ENCODE data around the gene HAAO. TPM values are rescaled to one million over a fixed set of nuclear protein-coding genes. Genes with fewer than 3 reads are reported as not detected.

HAAO gene
- total and polyA plus RNA-seq, 2 experiments from 2014 or later = 0.36 TPM; not detected in 1

DNA sequence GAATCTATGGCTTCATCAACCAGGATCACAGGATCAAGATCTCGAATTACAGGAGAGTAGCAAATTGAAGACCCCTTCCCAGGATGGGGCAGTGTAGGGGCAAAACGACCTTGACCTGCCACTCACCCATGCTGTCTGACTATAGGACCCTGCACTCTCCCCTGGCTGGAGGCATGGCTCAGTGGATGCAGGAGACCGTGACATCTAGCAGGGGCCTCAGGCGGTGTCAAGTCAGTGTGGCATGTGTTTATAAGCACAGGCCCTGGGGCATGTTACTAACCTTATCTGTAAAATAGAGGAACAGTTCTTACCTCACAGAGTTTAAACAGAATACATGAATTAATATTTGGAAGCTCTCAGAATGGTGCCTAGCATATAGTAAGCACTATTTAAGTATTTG lies 3.5 kb downstream of the HAAO start:
- H3K9ac ChIP-seq = no peak overlapping the region
- H3K4me2 ChIP-seq (ENCODE audit: unreplicated experiment) = no peak overlapping the region
- TF ChIP-seq EZH2phosphoT487 (IDR thresholded peaks at IDR 0.05; ENCODE audit: insufficient read depth, low read depth) = no peak
- no peak for TF ChIP-seq EZH2 (IDR thresholded peaks at IDR 0.05; ENCODE audit: insufficient read depth, poor library complexity, severe bottlenecking)
- H3K27me3 ChIP-seq (replicated peaks; ENCODE audit: insufficient read depth) = peaks cover 20% of the 10 kb centered on the region
- no peaks in the 10 kb centered on the region for H3K9me3 ChIP-seq (ENCODE audit: low read depth)
- no peaks in the 10 kb centered on the region for H3K9me2 ChIP-seq (ENCODE audit: insufficient read depth)
- H3K36me3 ChIP-seq (ENCODE audit: low read depth) = no peaks in the 10 kb centered on the region
- in situ Hi-C loops (cut with MboI) = no loop called here
- H3K79me2 ChIP-seq (ENCODE audit: insufficient read depth) = no peaks in the 10 kb centered on the region
- no peaks in the 10 kb centered on the region for H4K20me1 ChIP-seq (ENCODE audit: insufficient read depth)
- no peaks in the 10 kb centered on the region for H3F3A ChIP-seq (ENCODE audit: insufficient read depth)
- no peak overlapping the region for H3K27ac ChIP-seq
- DNase-seq = no peak
- H3K4me3 ChIP-seq = no peak overlapping the region
- no peak overlapping the region for H2AFZ ChIP-seq
- WGBS, 2 experiments (ENCODE audit: low coverage in 1 of 2, low lambda C conversion rate in 2 of 2, missing lambda C conversion rate in 2 of 2) = 56 to 57% methylated on average over 4 of the region's 4 CpGs
- no peaks in the 10 kb centered on the region for H3K4me1 ChIP-seq (ENCODE audit: insufficient read depth)

DNA sequence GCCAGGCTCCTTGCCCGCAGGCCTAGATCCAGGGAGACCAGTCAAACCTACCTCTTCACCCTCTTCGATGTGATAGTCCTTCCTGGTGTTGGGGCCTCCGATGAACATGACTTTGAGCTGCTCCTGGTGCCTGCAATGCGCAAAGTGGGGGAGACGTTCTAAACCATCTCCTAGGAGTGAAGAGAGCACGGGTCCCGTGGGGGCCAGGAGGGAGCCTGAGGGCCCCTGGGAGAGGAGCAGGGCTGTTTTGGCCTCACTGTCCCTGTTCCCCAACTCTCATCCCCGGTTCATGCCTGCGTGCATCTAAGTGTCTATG lies 3.9 kb downstream of the HAAO start:
- H3K36me3 ChIP-seq (ENCODE audit: low read depth) = no peaks in the 10 kb centered on the region
- H3K79me2 ChIP-seq (ENCODE audit: insufficient read depth) = no peaks in the 10 kb centered on the region
- no peaks in the 10 kb centered on the region for H3K9me2 ChIP-seq (ENCODE audit: insufficient read depth)
- H3K4me1 ChIP-seq (ENCODE audit: insufficient read depth) = no peaks in the 10 kb centered on the region
- H3K4me3 ChIP-seq = no peak overlapping the region
- H3K4me2 ChIP-seq (ENCODE audit: unreplicated experiment) = no peak overlapping the region
- TF ChIP-seq EZH2 (IDR thresholded peaks at IDR 0.05; ENCODE audit: insufficient read depth, poor library complexity, severe bottlenecking) (no peak), EZH2phosphoT487 (IDR thresholded peaks at IDR 0.05; ENCODE audit: insufficient read depth, low read depth) (no peak)
- no peak overlapping the region for H3K9ac ChIP-seq
- H3K27ac ChIP-seq = no peak overlapping the region
- no peaks in the 10 kb centered on the region for H4K20me1 ChIP-seq (ENCODE audit: insufficient read depth)
- no peak for DNase-seq
- in situ Hi-C loops (cut with MboI) = no loop called here
- peaks cover 16% of the 10 kb centered on the region for H3K27me3 ChIP-seq (replicated peaks; ENCODE audit: insufficient read depth)
- WGBS, 2 experiments (ENCODE audit: low coverage in 1 of 2, low lambda C conversion rate in 2 of 2, missing lambda C conversion rate in 2 of 2) = 73 to 75% methylated on average over 9 of the region's 9 CpGs
- no peaks in the 10 kb centered on the region for H3K9me3 ChIP-seq (ENCODE audit: low read depth)
- no peaks in the 10 kb centered on the region for H3F3A ChIP-seq (ENCODE audit: insufficient read depth)
- no peak overlapping the region for H2AFZ ChIP-seq

- Histone ChIP-seq H3K36me3 (ENCODE audit: low read depth) (no peaks in the 10 kb centered on the region), H4K20me1 (ENCODE audit: insufficient read depth) (no peaks in the 10 kb centered on the region), H3F3A (ENCODE audit: insufficient read depth) (no peaks in the 10 kb centered on the region), H2AFZ (no peak overlapping the region), H3K4me2 (ENCODE audit: unreplicated experiment) (no peak overlapping the region), H3K27ac (no peak overlapping the region), H3K9me3 (ENCODE audit: low read depth) (no peaks in the 10 kb centered on the region), H3K9ac (no peak overlapping the region), H3K79me2 (ENCODE audit: insufficient read depth) (no peaks in the 10 kb centered on the region), H3K9me2 (ENCODE audit: insufficient read depth) (no peaks in the 10 kb centered on the region), H3K4me1 (ENCODE audit: insufficient read depth) (no peaks in the 10 kb centered on the region), H3K4me3 (no peak overlapping the region), H3K27me3 (replicated peaks; ENCODE audit: insufficient read depth) (peaks cover 11% of the 10 kb centered on the region)
- 69 to 73% methylated on average over 9 to 12 of the region's 12 CpGs for WGBS, 2 experiments (ENCODE audit: low coverage in 1 of 2, low lambda C conversion rate in 2 of 2, missing lambda C conversion rate in 2 of 2)
- in situ Hi-C loops (cut with MboI) = no loop called here
- DNase-seq = no peak
- TF ChIP-seq EZH2phosphoT487 (IDR thresholded peaks at IDR 0.05; ENCODE audit: insufficient read depth, low read depth) (no peak), EZH2 (IDR thresholded peaks at IDR 0.05; ENCODE audit: insufficient read depth, poor library complexity, severe bottlenecking) (no peak)
Observed at GRCh38 chr2:42787788-42788477, 4.5 kb downstream of the HAAO start.

DNA sequence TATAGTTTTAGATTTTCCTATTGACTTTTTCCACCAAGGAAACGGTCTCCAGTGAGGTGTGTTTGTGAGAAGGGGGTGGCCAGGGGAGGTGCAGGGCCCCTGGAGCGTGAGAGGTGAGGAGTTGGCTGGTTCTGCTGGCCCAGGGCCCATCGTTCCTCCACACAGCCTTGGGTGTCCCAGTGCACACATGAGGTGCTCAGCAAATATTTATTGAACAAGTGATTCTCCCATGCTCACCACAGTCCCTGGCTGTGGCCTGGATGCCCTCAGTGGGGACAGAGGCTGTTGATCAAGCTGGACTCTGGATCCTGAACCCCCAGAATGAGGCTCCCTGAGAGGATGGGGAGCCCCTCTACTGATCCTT lies 5.0 kb downstream of the HAAO start:
- H3K9ac ChIP-seq = no peak overlapping the region
- in situ Hi-C loops (cut with MboI) = no loop called here
- H3K27ac ChIP-seq = no peak overlapping the region
- H4K20me1 ChIP-seq (ENCODE audit: insufficient read depth) = no peaks in the 10 kb centered on the region
- no peak overlapping the region for H3K4me2 ChIP-seq (ENCODE audit: unreplicated experiment)
- no peak overlapping the region for H3K4me3 ChIP-seq
- no peaks in the 10 kb centered on the region for H3K79me2 ChIP-seq (ENCODE audit: insufficient read depth)
- H3K36me3 ChIP-seq (ENCODE audit: low read depth) = no peaks in the 10 kb centered on the region
- H3F3A ChIP-seq (ENCODE audit: insufficient read depth) = no peaks in the 10 kb centered on the region
- 55 to 70% methylated on average over 3 of the region's 3 CpGs for WGBS, 2 experiments (ENCODE audit: low coverage in 1 of 2, low lambda C conversion rate in 2 of 2, missing lambda C conversion rate in 2 of 2)
- TF ChIP-seq EZH2 (IDR thresholded peaks at IDR 0.05; ENCODE audit: insufficient read depth, poor library complexity, severe bottlenecking) = no peak
- TF ChIP-seq EZH2phosphoT487 (IDR thresholded peaks at IDR 0.05; ENCODE audit: insufficient read depth, low read depth) = no peak
- H2AFZ ChIP-seq = no peak overlapping the region
- no peak for DNase-seq
- no peaks in the 10 kb centered on the region for H3K9me2 ChIP-seq (ENCODE audit: insufficient read depth)
- H3K9me3 ChIP-seq (ENCODE audit: low read depth) = no peaks in the 10 kb centered on the region
- H3K27me3 ChIP-seq (replicated peaks; ENCODE audit: insufficient read depth) = peaks cover 6% of the 10 kb centered on the region
- H3K4me1 ChIP-seq (ENCODE audit: insufficient read depth) = no peaks in the 10 kb centered on the region
